Measurements from ENCODE around the gene NADSYN1. TPM values are rescaled to one million over a fixed set of nuclear protein-coding genes. Genes with fewer than 3 reads are reported as not detected.

NADSYN1 gene
- total RNA-seq, 2 experiments from 2014 or later, result 70.9 to 122 TPM

DNA sequence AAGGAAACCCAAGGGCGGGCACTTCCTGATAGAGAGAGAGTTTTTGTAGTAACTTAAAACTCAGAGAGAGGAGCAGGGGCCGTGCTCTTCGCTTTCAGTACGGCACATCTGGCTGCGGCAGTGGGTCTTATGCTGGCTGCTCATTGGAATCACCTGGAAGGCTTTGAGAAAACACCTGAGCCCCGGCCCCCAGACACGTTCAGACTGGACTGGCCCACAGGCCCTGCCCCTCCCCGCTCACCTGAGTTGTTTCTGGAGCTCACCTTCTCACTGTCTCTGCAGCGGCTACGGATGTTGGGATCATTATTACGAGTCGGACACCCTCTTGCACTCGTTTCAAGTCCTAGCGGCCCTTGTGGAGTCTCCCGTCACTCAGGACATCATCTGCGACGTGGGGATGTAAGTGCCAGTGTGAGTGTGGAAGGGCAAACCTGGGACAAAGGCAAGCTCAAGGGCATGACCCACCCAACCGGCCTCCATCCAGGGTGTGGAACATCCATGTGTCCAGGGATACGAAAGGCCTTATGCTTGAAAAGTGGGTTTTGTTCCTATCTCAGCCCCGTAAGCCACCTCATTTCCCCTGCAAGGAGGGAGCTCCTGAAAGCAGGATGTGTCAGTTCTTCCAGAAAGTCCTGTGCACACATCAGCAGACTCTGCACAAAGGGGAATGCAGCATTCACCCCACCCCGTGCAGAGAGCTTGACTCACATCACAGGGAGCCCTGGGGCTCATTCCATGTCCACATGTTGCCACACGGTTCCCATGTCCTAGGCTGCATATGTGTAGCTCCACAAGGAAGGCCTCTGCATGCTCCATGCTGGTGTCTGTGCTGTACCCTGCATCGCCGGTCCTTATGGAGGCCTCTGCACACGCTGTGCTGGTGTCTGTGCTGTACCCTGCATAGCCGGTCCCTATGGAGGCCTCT, 5.4 kb downstream of the NADSYN1 start:
- DNase-seq (ENCODE audit: low spot score), result no peak

DNA sequence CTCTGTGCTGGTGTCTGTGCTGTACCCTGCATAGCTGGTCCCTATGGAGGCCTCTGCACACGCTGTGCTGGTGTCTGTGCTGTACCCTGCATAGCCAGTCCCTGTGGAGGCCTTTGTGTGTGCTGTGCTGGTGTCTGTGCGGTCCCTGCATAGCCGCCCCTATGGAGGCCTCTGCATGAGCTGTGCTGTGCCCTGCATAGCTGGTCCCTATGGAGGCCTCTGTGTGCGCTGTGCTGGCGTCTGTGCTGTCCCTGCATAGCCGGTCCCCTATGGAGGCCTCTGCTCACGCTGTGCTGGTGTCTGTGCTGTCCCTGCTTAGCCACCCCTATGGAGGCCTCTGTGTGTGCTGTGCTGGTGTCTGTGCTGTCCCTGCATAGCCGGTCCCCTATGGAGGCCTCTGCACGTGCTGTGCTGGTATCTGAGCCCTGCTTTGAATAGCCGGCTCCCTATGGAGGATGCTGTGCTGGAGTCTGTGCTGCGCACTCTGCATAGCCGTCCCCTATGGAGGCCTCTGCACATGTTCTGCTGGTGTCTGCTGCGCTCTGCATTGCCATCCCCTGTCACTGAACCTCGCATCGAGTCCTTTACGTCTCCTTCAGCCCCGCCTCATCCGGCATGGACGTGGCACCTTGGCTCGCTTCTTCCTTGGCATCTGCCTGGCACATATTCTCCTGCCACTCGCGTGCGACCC, 6.2 kb downstream of the NADSYN1 start:
- Histone ChIP-seq H3K9me3 (ENCODE audit: low read length) (no peaks in the 10 kb centered on the region), H3K4me3 (ENCODE audit: low read depth, low read length, poor library complexity, severe bottlenecking) (no peak overlapping the region), H3K9me2 (ENCODE audit: insufficient read depth, low read length) (no peaks in the 10 kb centered on the region), H3K79me2 (ENCODE audit: insufficient read depth, low read depth, low read length) (no peaks in the 10 kb centered on the region; the same call in 1 of the 2 replicates), H3K4me2 (ENCODE audit: low read length) (no peak overlapping the region), H3K27ac (ENCODE audit: low read depth, low read length, poor library complexity, severe bottlenecking) (no peak overlapping the region), H4K20me1 (ENCODE audit: insufficient read depth, low read length) (no peaks in the 10 kb centered on the region), H3K4me1 (ENCODE audit: insufficient read depth, low read length, poor library complexity, severe bottlenecking) (peaks cover 6% of the 10 kb centered on the region), H2AFZ (ENCODE audit: low read length) (no peak overlapping the region), H3K36me3 (ENCODE audit: insufficient read depth, low read length) (peaks cover 76% of the 10 kb centered on the region)
- ChIA-PET POLR2A (no interaction called here), CTCF (ENCODE audit: unreplicated experiment) (no interaction called here)
- intact Hi-C loops (cut with micrococcal nuclease; ENCODE audit: unreplicated experiment), result no loop called here
- no TSS peak for BruUV-seq (replicated peaks)
- TF ChIP-seq, protein P1, sequence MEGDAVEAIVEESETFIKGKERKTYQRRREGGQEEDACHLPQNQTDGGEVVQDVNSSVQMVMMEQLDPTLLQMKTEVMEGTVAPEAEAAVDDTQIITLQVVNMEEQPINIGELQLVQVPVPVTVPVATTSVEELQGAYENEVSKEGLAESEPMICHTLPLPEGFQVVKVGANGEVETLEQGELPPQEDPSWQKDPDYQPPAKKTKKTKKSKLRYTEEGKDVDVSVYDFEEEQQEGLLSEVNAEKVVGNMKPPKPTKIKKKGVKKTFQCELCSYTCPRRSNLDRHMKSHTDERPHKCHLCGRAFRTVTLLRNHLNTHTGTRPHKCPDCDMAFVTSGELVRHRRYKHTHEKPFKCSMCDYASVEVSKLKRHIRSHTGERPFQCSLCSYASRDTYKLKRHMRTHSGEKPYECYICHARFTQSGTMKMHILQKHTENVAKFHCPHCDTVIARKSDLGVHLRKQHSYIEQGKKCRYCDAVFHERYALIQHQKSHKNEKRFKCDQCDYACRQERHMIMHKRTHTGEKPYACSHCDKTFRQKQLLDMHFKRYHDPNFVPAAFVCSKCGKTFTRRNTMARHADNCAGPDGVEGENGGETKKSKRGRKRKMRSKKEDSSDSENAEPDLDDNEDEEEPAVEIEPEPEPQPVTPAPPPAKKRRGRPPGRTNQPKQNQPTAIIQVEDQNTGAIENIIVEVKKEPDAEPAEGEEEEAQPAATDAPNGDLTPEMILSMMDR (conservative IDR thresholded peaks at IDR 0.05; ENCODE audit: low read length), result no peak
- no peak for TF ChIP-seq EZH2phosphoT487 (IDR thresholded peaks at IDR 0.05; ENCODE audit: borderline replicate concordance, low read depth, low read length)
- DNase-seq (ENCODE audit: low spot score), result no peak

More for the DNA sequence above, 5.4 kb downstream of the NADSYN1 start:
- no peak overlapping the region for H3K4me2 ChIP-seq (ENCODE audit: low read length)
- H3K79me2 ChIP-seq (ENCODE audit: insufficient read depth, low read depth, low read length), result peaks cover 8% of the 10 kb centered on the region; the same call in 1 of the 2 replicates
- no peak overlapping the region for H2AFZ ChIP-seq (ENCODE audit: low read length)
- TF ChIP-seq, protein P1 (conservative IDR thresholded peaks at IDR 0.05; ENCODE audit: low read length), result no peak
- TF ChIP-seq EZH2phosphoT487 (IDR thresholded peaks at IDR 0.05; ENCODE audit: borderline replicate concordance, low read depth, low read length), result no peak
- H3K4me3 ChIP-seq (ENCODE audit: low read depth, low read length, poor library complexity, severe bottlenecking), result no peak overlapping the region
- H3K9me3 ChIP-seq (ENCODE audit: low read length), result no peaks in the 10 kb centered on the region
- no peak overlapping the region for H3K27ac ChIP-seq (ENCODE audit: low read depth, low read length, poor library complexity, severe bottlenecking)
- H4K20me1 ChIP-seq (ENCODE audit: insufficient read depth, low read length), result no peaks in the 10 kb centered on the region
- CTCF ChIA-PET (ENCODE audit: unreplicated experiment), result no interaction called here
- intact Hi-C loops (cut with micrococcal nuclease; ENCODE audit: unreplicated experiment), result no loop called here
- peaks cover 11% of the 10 kb centered on the region for H3K4me1 ChIP-seq (ENCODE audit: insufficient read depth, low read length, poor library complexity, severe bottlenecking)
- no peaks in the 10 kb centered on the region for H3K9me2 ChIP-seq (ENCODE audit: insufficient read depth, low read length)
- no TSS peak for BruUV-seq (replicated peaks)
- H3K36me3 ChIP-seq (ENCODE audit: insufficient read depth, low read length), result peaks cover 71% of the 10 kb centered on the region
- POLR2A ChIA-PET, result no interaction called here
